GM12872 (cell line): ENCODE data around the gene NSG1.

ENCODE experiments used
- TF ChIP-seq, protein P1 (sequence below): IDR thresholded peaks from 3 replicates; pipeline ENCODE4 v1.5.1; 2011; ENCODE audit warnings: low read depth, mild to moderate bottlenecking, low read length, moderate library complexity; ENCODE audit not compliant: insufficient read depth

NSG1 gene

DNA sequence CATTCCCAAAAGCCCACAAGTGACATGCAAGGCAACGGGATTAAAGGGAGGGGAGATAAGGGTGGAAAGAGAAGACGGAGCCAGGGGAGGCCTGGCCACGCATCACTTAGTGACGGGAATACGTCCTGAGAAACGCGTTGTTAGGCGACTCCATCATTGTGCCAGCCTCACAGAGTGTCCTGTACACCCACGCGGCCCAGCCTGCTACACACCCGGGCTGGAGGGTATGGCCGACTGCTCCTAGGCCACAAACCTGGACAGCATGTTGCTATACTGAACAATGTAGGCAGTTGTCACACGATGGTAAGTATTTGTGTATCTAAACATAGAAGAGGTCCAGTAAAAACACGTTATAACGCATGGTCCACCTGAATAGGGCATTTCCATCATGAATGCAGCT lies 23.4 kb downstream of the NSG1 start:
- TF ChIP-seq, protein P1, sequence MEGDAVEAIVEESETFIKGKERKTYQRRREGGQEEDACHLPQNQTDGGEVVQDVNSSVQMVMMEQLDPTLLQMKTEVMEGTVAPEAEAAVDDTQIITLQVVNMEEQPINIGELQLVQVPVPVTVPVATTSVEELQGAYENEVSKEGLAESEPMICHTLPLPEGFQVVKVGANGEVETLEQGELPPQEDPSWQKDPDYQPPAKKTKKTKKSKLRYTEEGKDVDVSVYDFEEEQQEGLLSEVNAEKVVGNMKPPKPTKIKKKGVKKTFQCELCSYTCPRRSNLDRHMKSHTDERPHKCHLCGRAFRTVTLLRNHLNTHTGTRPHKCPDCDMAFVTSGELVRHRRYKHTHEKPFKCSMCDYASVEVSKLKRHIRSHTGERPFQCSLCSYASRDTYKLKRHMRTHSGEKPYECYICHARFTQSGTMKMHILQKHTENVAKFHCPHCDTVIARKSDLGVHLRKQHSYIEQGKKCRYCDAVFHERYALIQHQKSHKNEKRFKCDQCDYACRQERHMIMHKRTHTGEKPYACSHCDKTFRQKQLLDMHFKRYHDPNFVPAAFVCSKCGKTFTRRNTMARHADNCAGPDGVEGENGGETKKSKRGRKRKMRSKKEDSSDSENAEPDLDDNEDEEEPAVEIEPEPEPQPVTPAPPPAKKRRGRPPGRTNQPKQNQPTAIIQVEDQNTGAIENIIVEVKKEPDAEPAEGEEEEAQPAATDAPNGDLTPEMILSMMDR = no peak

DNA sequence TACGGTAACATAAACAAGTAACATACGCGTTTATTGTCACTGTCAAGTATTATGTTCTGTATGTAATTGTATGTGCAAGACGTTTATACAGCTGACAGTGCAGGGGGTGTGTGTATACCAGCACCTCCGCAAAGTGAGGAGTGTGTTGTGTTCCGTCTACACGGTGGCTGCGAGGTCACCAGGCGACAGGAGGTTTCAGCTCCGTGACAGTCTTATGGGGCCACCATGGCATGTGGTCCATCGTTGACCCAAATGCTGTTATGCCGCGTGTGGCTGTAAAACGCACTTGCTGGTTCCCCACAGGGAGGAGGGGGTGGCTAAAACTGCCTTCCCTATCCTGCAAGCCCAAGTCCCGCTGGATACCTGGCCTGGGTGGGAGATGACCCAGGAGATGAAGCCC lies 25.0 kb downstream of the NSG1 start:
- TF ChIP-seq, protein P1 = no peak

DNA sequence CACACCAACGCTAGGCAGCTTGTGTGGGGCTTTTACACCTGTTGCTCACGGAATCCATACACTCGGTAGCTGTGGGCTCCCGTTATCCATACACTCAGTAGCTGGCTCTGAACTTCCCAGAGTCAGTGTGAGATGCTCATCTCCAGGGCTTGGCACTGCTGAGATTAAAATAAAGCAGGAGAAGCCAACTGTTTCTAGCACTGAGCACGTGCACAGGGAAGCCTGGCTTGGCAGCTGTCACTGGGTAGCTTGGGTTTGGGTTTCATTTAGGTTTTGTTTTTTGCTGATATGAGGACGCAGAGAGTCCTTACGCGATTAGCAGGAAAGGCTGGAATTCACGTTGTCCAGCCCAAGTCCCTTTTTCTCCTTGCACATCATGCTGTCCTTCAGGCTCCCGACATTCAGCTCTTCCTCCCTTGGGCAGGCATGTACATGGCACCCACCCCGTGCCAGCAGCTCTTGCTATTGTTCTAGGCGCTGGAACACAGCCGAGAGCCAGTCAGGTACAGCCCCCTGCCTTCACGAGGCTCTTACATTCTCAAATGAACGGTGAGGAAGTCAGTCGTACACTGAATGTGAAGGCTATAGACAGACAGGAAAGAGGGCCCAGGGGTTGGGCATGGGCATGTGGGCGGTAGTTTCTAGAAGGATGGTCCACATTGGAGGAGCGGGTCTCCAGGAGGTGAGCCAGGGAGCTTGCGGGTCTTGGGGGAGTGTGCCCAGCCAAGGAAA lies 25.9 kb downstream of the NSG1 start:
- TF ChIP-seq, protein P1 = no peak

DNA sequence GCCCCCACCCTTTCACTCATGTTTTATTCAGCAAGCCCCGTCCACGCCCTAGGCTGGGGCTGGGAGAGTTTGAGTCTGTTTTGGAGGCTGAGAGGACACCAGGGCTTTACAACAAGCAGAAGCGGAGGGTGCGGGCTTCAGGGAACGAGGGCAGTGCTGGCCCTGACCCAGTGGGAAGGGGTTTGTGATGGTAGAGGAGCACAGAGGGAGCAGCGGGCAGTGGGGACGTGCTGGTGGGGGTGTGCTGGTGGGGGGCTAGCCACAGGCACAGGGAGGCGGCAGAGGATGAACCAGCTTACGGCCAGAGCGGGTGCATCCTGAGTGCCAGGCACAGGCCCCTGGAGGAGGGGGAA lies 26.4 kb downstream of the NSG1 start:
- TF ChIP-seq, protein P1 = no peak

DNA sequence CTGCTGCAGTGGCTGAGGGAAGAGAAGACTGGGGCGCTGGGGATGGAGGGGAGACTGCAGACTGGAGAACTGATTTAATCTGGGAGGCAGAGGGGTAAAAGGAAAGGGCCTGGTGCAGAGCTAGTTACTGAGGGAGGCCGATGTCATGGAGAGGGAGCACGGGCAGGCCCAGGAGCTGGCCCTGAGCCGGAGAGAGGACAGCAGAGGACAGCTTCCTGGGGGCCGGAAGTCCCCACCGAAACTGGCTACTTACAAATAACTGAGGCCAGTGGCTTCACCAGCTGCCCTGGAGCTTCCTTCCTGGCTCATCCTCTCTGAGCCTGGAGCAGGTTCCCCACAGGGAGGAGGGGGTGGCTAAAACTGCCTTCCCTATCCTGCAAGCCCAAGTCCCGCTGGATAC lies 26.9 kb downstream of the NSG1 start:
- TF ChIP-seq, protein P1 = no peak

DNA sequence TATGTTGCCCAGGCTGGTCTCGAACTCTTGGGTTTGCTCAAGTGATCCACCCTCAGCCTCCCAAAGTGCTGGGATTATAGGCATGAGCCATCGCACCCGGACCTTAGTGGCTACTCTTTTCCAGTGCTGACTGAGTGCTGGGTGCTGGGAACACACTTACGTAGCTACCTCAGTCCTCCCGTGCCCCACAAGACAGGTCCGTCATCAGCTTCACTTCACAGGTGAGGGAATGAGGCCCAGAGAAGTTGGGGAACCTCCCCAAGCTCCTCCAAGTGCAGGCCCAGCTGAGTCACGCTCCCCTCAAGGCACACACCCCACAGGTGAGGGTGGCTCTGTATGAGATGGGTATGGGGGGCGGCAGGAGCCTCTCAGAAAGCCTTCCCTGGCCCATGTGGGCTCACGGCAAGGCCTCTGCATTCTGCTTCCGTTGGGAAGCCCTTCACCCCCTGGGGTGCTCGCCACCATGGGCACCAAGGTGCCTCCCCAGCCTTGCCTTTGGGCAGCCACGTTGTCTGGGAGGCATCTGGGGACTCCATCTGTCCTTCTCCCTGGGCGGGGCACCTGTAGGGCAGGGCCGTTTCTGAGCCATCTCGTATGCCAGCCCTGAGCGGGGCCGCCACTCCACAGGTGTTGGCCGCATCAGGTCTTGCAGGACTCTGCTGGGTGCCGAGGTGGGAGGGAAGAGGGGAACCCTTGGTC lies 28.4 kb downstream of the NSG1 start:
- TF ChIP-seq, protein P1 = no peak

DNA sequence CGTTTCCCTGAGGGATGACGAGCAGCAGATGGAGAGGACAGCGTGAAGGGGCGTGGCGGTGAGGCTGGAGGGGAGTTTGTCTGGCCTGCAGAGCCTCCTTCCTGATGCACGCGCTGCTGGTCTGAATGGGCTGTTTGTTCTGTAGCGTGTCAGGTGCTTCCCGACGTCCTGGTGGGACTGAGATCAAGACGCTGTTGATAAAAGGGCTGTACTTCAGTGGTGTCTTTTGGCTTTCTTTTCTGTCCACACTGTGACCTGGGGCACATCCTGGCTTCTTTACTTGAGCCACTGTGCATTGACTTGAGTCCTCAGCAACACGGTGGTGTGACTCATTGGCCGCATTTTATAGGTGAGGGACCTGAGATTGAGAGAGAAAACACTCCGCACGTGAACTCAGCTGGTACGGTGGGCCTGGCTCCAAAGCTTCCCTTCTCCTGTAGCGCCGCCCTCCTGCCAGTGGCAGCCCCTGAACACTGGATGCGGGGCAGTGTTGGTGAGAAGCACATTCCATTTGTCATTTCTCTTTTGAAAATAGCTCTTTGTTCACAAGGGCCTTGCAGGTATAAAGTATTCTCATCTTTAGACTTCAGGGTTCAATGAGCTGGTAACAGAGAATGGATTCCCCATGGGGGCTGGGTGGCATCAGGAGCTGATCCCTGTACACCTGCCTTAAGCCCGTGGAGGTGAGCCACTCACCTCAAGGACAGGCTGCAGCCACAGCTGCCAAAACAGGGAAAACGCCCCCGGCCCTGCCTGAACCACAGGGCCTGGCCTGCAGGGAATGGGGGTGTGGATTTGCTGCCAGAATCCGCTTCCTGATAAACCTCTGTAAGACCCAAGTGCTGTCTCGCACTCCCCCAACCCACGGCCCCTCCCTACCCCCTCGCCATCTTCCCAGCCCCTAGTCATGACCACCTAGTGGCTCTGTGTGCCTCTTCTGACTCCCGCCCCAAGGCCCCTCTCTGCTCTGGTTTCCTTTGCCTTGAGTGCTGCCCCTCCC lies 29.2 kb downstream of the NSG1 start:
- TF ChIP-seq, protein P1 = no peak
